Measurements from ENCODE around the gene SERAC1. TPM values are rescaled to one million over a fixed set of nuclear protein-coding genes. Genes with fewer than 3 reads are reported as not detected.
"Not testable (repeated sequence)": the region's sequence is repeated elsewhere in the genome, so short reads cannot be mapped to it uniquely, and the experiment has no call there.

SERAC1 gene
- total RNA-seq (1 to 10 TPM; 4.9 to 5.5 TPM), polyA plus RNA-seq (1 to 10 TPM; 1.7 to 3.1 TPM)

DNA sequence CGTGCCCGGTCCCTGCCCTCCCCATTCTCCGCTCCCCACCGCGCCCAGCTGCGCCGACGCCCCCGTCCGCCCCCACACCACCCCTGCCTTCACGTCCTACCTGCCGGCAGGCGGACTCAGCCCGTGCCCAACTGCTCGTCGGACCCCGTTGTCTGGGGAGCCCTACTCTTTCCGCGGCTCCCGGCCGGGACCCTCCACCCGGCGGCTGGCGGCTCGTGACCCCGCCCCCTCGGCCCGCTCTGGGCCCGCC, at the start of gene SERAC1:
Gene SERAC1, minus strand, starts transcription at position 223 of the 250 bp plus-strand sequence. CDS start 9,899 bp downstream, outside the sequence.
- ChIA-PET CTCF (ENCODE audit: partially characterized antibody) (interaction anchor here (1.0 to 1.6 kb wide), 2 partner anchors 46 to 53 kb away, joined by 3 to 4 read pairs; no protein-coding TSS in a partner anchor), POLR2A (ENCODE audit: partially characterized antibody) (interaction anchor here (0.7 kb wide), 1 partner anchor 477 kb away, joined by 3 read pairs; the partner anchor contains the start of gene DYNLT1)
- intact Hi-C loops (cut with micrococcal nuclease) = loop anchor here (1.0 to 5.0 kb wide), 2 partner anchors 186 to 404 kb away; partner anchors contain the start of gene SYNJ2
- no peaks in the 10 kb centered on the region for H3K27me3 ChIP-seq (ENCODE audit: insufficient read depth, low read length)
- H3K4me1 ChIP-seq (ENCODE audit: insufficient read depth, low read length) = peaks cover 17% of the 10 kb centered on the region
- no peaks in the 10 kb centered on the region for H3K27me3 Mint-ChIP-seq
- peak within 1 kb of the TSS; percentile 95 to 99 (median 96) for H3K4me3 Mint-ChIP-seq
- H3K4me3 ChIP-seq (ENCODE audit: low read length in 2 of 2) = peak within 1 kb of the TSS; percentile 84 to 99
- peaks cover 7 to 27% (median 17%) of the 10 kb centered on the region in 4 donors for H3K4me1 Mint-ChIP-seq
- H3K9me3 Mint-ChIP-seq = no peaks in the 10 kb centered on the region
- H3K36me3 Mint-ChIP-seq = peaks cover 20% of the 10 kb centered on the region in 2 donors
- no peak for DNase-seq
- H3K27ac Mint-ChIP-seq = peak within 1 kb of the TSS; percentile 97 to 100 (median 99)
- peak within 1 kb of the TSS; percentile 88 for H3K27ac ChIP-seq (ENCODE audit: low read depth, low read length)
- H3K36me3 ChIP-seq (ENCODE audit: insufficient read depth, low read length) = no peaks in the 10 kb centered on the region
- H3K9me3 ChIP-seq (ENCODE audit: control insufficient read depth in 1 of 2, low read length in 2 of 2) = no peaks in the 10 kb centered on the region

DNA sequence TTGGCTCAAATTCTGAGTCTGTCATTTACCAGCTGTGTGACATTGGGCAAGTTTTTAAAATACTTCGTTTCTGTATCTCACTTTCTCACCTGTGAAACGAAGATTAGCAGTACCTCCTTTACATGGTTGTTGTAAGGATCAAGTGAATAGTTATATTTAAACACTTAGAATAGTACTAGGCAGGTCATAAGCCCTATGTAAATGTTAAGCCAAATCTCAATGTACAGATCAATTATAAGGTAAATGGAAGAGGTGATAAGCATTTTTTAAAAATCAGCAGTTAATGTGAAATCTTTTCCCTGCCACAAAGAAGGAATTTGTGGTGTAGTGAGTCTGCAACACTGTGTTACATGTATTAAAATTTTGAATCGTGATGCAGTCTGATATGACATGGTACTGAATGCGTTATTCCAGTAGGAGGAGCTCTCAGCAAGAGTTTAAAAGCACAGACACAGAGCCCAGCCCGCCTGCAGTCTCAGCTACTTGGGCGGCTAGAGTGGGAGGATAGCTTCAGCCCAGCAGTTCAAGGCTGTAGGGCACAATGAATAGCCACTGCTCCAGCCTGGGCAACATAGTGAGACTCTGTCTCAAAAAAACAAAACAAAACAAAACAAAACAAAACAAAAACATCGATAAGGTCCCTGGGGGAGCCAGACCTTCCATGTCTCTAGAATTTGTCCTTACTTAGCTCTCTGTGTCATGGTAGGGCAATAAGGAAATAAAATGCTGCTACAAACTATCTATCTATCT, 46.0 kb upstream of the SERAC1 start:
- Mint-ChIP-seq H3K36me3 (no peaks in the 10 kb centered on the region), H3K9me3 (no peaks in the 10 kb centered on the region), H3K4me3 (no peak overlapping the region), H3K27me3 (peaks cover 0 to 3% of the 10 kb centered on the region in 2 donors), H3K27ac (peak overlapping the region in 1 of 7 donors; percentile 49), H3K4me1 (peaks cover 0 to 4% (median 1%) of the 10 kb centered on the region in 4 donors)
- Histone ChIP-seq H3K9me3 (ENCODE audit: control insufficient read depth in 1 of 2, low read length in 2 of 2) (peaks cover 0 to 4% of the 10 kb centered on the region in 2 donors), H3K36me3 (ENCODE audit: insufficient read depth, low read length) (no peaks in the 10 kb centered on the region), H3K4me1 (ENCODE audit: insufficient read depth, low read length) (no peaks in the 10 kb centered on the region), H3K27me3 (ENCODE audit: insufficient read depth, low read length) (no peaks in the 10 kb centered on the region), H3K27ac (ENCODE audit: low read depth, low read length) (no peak overlapping the region), H3K4me3 (ENCODE audit: low read length in 2 of 2) (no peak overlapping the region)
- CTCF ChIA-PET (ENCODE audit: partially characterized antibody) = interaction anchor here (0.6 to 3.4 kb wide), 43 partner anchors 8 to 920 kb away, joined by 3 to 36 read pairs (median 4); partner anchors contain the start of genes DYNLT1, RSPH3, SYTL3 and TMEM181
- peak; percentile 42 to 58 (median 55) for DNase-seq
- intact Hi-C loops (cut with micrococcal nuclease) = loop anchor here (1.0 kb wide), 2 partner anchors 391 to 477 kb away; no protein-coding TSS in a partner anchor
- POLR2A ChIA-PET (ENCODE audit: partially characterized antibody) = interaction anchor here (0.9 to 1.1 kb wide), 3 partner anchors 77 to 430 kb away, joined by 3 to 4 read pairs (median 3); partner anchors contain the start of gene DYNLT1

DNA sequence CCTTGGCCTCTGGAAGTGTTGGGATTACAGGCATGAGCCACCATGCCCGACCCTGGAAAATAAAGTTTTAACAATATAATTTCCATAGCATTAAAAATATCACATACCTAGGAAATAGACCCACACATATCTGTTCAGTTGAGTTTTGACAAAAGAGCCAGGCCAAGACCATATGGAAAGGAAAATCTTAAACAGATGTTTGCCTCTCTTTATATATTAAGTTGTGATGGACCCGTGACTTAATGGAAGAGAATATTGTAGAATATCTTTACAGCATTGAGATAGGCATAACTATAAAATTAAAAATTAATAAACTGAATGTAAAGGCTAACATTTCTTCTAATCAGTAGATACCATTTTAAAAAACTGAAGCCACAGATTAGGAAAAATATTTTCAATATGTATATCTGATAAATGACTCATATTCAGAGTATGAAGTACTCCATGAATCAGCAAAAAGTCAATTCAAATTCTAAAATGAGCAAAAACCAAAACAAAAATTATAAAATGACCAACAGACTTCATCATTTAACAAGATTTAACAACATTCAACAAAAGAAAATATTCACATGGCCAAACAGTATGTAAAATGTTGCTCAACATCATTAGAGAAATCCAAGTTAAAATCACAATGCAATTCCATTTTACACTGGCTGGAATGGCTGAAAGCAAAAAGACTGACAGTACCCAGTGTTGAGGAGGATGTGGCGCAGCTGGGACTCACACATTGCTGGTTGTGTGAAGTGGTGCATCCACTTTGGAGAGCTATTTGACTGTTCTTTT, 43.4 kb upstream of the SERAC1 start:
- H3K27ac ChIP-seq (ENCODE audit: low read depth, low read length) = no peak overlapping the region
- no peak overlapping the region for H3K4me3 ChIP-seq (ENCODE audit: low read length in 2 of 2)
- H3K27me3 Mint-ChIP-seq = peaks cover 0 to 5% of the 10 kb centered on the region in 2 donors
- no peaks in the 10 kb centered on the region for H3K27me3 ChIP-seq (ENCODE audit: insufficient read depth, low read length)
- intact Hi-C loops (cut with micrococcal nuclease) = no loop called here
- no peaks in the 10 kb centered on the region for H3K9me3 ChIP-seq (ENCODE audit: control insufficient read depth in 1 of 2, low read length in 2 of 2)
- H3K27ac Mint-ChIP-seq = no peak overlapping the region
- H3K9me3 Mint-ChIP-seq = no peaks in the 10 kb centered on the region
- H3K36me3 ChIP-seq (ENCODE audit: insufficient read depth, low read length) = no peaks in the 10 kb centered on the region
- POLR2A ChIA-PET (ENCODE audit: partially characterized antibody) = no interaction called here
- no peaks in the 10 kb centered on the region for H3K36me3 Mint-ChIP-seq
- CTCF ChIA-PET (ENCODE audit: partially characterized antibody) = interaction anchor here (0.6 to 3.4 kb wide), 8 partner anchors 9 to 872 kb away, joined by 3 to 36 read pairs (median 6); no protein-coding TSS in a partner anchor
- peaks cover 6 to 13% (median 6%) of the 10 kb centered on the region in 4 donors for H3K4me1 Mint-ChIP-seq
- DNase-seq = no peak
- no peak overlapping the region for H3K4me3 Mint-ChIP-seq
- H3K4me1 ChIP-seq (ENCODE audit: insufficient read depth, low read length) = peaks cover 9% of the 10 kb centered on the region

DNA sequence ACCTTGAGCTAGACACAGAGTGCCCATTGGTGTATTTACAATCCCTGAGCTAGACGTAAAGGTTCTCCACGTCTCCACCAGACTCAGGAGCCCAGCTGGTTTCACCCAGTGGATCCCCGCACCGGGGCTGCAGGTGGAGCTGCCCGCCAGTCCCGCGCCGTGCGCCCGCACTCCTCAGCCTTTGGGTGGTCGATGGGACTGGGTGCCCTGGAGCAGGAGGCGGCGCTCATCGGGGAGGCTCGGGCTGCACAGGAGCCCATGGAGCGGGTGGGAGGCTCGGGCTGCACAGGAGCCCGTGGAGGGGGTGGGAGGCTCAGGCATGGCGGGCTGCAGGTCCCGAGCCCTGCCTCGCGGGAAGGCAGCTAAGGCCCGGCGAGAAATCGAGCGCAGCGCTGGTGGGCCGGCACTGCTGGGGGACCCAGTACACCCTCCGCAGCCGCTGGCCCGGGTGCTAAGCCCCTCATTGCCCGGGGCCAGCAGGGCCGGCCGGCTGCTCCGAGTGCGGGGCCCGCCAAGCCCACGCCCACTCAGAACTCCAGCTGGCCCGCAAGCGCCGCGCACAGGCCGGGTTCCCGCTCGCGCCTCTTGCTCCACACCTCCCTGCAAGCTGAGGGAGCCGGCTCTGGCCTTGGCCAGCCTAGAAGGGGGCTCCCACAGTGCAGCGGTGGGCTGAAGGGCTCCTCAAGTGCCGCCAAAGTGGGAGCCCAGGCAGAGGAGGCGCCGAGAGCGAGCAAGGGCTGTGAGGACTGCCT, 41.7 kb upstream of the SERAC1 start:
- H3K9me3 Mint-ChIP-seq; H3K36me3 Mint-ChIP-seq; H3K36me3 ChIP-seq (ENCODE audit: insufficient read depth, low read length); H3K4me3 ChIP-seq (ENCODE audit: low read length in 2 of 2); H3K9me3 ChIP-seq (ENCODE audit: control insufficient read depth in 1 of 2, low read length in 2 of 2); H3K27me3 Mint-ChIP-seq; H3K27me3 ChIP-seq (ENCODE audit: insufficient read depth, low read length); POLR2A ChIA-PET (ENCODE audit: partially characterized antibody); H3K27ac Mint-ChIP-seq; intact Hi-C loops (cut with micrococcal nuclease); DNase-seq; H3K27ac ChIP-seq (ENCODE audit: low read depth, low read length); H3K4me3 Mint-ChIP-seq; H3K4me1 ChIP-seq (ENCODE audit: insufficient read depth, low read length): not testable (repeated sequence)
- CTCF ChIA-PET (ENCODE audit: partially characterized antibody) = interaction anchor here (1.2 to 2.2 kb wide), 3 partner anchors 9 to 395 kb away, joined by 4 to 7 read pairs (median 7); no protein-coding TSS in a partner anchor
- peaks cover 6 to 13% (median 6%) of the 10 kb centered on the region in 4 donors for H3K4me1 Mint-ChIP-seq

DNA sequence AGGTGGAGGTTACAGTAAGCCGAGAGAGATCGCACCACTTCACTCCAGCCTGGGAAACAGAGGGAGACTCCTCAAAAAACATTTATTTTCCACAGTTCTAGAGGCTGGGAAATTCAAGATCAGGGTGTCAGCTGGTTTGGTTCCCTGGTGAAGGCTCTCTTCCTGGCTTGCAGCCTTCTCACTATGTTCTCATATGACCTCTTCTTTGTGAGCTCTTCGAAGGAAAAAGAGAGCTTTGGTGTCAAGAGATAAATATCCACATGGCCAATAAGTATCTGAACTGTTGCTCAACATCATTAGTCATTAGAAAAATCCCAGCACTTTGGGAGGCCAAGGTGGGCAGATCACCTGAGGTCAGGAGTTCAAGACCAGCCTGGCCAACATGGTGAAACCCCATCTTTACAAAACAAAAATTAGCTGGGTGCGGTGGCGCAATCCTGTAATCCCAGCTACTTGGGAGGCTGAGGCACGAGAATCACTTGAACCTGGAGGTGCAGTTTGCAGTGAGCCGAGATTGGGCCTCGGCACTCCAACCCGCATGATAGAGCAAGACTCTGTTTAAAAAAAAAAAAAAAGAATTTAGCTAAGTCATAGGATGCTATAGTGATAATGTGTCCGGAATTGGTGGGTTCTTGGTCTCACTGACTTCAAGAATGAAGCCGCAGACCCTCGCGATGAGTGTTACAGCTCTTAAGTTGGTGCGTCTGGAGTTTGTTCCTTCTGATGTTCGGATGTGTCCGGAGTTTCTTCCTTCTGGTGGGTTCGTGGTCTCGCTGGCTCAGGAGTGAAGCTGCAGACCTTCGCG, 40.4 kb upstream of the SERAC1 start:
- H3K4me3 Mint-ChIP-seq = peak overlapping the region in 1 of 8 donors; percentile 7
- H3K27ac ChIP-seq (ENCODE audit: low read depth, low read length); H3K27me3 ChIP-seq (ENCODE audit: insufficient read depth, low read length); H3K9me3 ChIP-seq (ENCODE audit: control insufficient read depth in 1 of 2, low read length in 2 of 2); H3K36me3 Mint-ChIP-seq; DNase-seq; H3K4me1 ChIP-seq (ENCODE audit: insufficient read depth, low read length); H3K9me3 Mint-ChIP-seq; H3K4me3 ChIP-seq (ENCODE audit: low read length in 2 of 2); intact Hi-C loops (cut with micrococcal nuclease); H3K36me3 ChIP-seq (ENCODE audit: insufficient read depth, low read length); H3K4me1 Mint-ChIP-seq; H3K27me3 Mint-ChIP-seq; H3K27ac Mint-ChIP-seq: not testable (repeated sequence)
- CTCF ChIA-PET (ENCODE audit: partially characterized antibody) = interaction anchor here (1.5 to 2.0 kb wide), 2 partner anchors 397 to 483 kb away, joined by 4 to 7 read pairs; no protein-coding TSS in a partner anchor
- POLR2A ChIA-PET (ENCODE audit: partially characterized antibody) = interaction anchor here (0.7 kb wide), 1 partner anchor 412 kb away, joined by 3 read pairs; no protein-coding TSS in a partner anchor

DNA sequence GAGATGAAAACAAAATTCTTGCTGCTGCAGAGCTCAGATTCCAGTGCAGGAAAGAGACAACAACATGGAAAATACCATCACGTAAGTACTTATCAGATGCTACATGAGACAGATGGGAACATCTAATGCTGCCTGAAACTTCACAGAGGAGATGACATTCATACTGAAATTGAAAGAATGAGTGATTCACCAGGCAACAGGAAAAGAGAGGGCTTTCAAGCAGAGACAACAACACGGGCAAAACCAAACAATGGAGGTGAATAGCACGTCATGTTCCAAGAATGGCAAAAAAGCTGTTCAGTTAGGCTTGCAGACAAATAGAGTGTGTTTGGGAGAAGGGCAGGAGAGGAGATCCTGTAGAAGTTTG, 39.3 kb upstream of the SERAC1 start:
- CTCF ChIA-PET (ENCODE audit: partially characterized antibody) = interaction anchor here (1.2 to 2.0 kb wide), 3 partner anchors 8 to 484 kb away, joined by 3 to 5 read pairs (median 4); no protein-coding TSS in a partner anchor
- H3K9me3 Mint-ChIP-seq = no peaks in the 10 kb centered on the region
- peak overlapping the region in 3 of 7 donors; percentile 7 to 76 (median 65) for H3K27ac Mint-ChIP-seq

More for the DNA sequence above, 39.3 kb upstream of the SERAC1 start:
- POLR2A ChIA-PET (ENCODE audit: partially characterized antibody) = no interaction called here
- H3K4me1 ChIP-seq (ENCODE audit: insufficient read depth, low read length) = peaks cover 9% of the 10 kb centered on the region
- Mint-ChIP-seq H3K4me1 (peaks cover 3 to 8% (median 6%) of the 10 kb centered on the region in 4 donors), H3K36me3 (no peaks in the 10 kb centered on the region), H3K27me3 (peaks cover 0 to 5% of the 10 kb centered on the region in 2 donors), H3K4me3 (no peak overlapping the region)
- no peaks in the 10 kb centered on the region for H3K9me3 ChIP-seq (ENCODE audit: control insufficient read depth in 1 of 2, low read length in 2 of 2)
- no peak for DNase-seq
- no peaks in the 10 kb centered on the region for H3K27me3 ChIP-seq (ENCODE audit: insufficient read depth, low read length)
- no peaks in the 10 kb centered on the region for H3K36me3 ChIP-seq (ENCODE audit: insufficient read depth, low read length)
- no peak overlapping the region for H3K4me3 ChIP-seq (ENCODE audit: low read length in 2 of 2)
- H3K27ac ChIP-seq (ENCODE audit: low read depth, low read length) = no peak overlapping the region
- intact Hi-C loops (cut with micrococcal nuclease) = no loop called here
